Keratinocyte (primary cell): ENCODE results near the gene ADAMTS2.

Source experiments
- EZH2 ChIP-seq: IDR thresholded peaks from one replicate; pipeline ENCODE4 v1.6.1; 2012; ENCODE audit warnings: inconsistent platforms, mild to moderate bottlenecking, low read length, moderate library complexity
- TF ChIP-seq, protein P1 (sequence below), 3 experiments: IDR thresholded peaks in 1 of 3; conservative IDR thresholded peaks in 1 of 3; optimal IDR thresholded peaks in 1 of 3; 2 replicates in 2 of 3; 3 replicates in 1 of 3; pipeline versions ENCODE3 to v1.5.1; 2011; ENCODE audit warnings: low read length in 3 of 3, mild to moderate bottlenecking in 3 of 3, moderate library complexity in 2 of 3, control low read depth in 1 of 3, inconsistent platforms in 1 of 3; ENCODE audit not compliant: insufficient read depth in 2 of 3; ENCODE audit errors: extremely low read depth in 1 of 3

DNA sequence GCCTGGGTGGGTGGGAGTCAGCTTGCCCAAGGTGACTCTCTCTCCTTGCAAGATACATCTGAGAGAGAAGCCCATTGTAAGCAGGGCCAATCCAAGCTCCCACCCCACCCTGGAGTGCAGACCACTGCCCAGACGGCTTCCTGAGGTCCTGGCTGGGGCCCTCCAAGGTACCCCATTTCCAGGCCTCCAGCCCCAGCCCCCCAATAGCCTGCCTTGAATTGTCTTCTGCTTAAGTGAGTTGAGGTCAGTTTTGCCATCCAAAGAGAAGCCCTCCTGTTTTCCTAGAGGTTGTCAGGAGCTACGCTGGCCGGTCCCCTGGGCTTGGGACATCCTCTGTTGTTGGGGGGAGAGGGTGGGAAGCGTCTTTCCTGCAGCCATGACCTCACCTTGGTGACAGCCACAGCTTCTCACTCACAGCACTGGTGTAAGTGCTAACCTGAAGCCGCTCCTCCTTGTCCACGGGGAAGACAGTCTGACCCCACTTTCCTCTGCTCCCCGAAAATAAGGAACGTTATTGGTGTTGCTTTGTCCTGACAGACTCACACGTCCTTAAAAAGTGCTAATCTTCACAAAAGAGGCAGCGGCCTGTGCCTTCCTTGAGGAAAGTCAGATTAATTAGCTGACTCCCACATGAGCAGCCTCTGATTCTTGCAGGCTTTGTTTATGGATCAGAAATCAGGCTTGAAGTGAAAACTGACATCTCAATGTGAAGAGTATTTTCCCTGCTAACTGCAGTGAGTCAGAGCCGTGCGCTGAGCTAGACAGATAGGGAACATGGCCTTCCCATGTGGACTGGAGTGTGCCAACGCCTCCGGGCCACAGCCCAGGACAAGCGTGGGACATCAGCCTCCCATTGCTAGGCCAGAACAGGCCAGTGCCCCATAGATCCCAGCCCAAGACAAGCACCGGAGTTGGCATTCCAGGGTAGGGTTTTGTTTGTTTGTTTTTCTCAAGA lies 52.3 kb downstream of the ADAMTS2 start:
- TF ChIP-seq, protein P1, sequence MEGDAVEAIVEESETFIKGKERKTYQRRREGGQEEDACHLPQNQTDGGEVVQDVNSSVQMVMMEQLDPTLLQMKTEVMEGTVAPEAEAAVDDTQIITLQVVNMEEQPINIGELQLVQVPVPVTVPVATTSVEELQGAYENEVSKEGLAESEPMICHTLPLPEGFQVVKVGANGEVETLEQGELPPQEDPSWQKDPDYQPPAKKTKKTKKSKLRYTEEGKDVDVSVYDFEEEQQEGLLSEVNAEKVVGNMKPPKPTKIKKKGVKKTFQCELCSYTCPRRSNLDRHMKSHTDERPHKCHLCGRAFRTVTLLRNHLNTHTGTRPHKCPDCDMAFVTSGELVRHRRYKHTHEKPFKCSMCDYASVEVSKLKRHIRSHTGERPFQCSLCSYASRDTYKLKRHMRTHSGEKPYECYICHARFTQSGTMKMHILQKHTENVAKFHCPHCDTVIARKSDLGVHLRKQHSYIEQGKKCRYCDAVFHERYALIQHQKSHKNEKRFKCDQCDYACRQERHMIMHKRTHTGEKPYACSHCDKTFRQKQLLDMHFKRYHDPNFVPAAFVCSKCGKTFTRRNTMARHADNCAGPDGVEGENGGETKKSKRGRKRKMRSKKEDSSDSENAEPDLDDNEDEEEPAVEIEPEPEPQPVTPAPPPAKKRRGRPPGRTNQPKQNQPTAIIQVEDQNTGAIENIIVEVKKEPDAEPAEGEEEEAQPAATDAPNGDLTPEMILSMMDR (optimal IDR thresholded peaks at IDR 0.05 in 1 of 3, IDR thresholded peaks at IDR 0.05 in 1 of 3, conservative IDR thresholded peaks at IDR 0.05 in 1 of 3; ENCODE audit: extremely low read depth in 1 of 3, insufficient read depth in 2 of 3, low read length in 3 of 3) = no peak
- TF ChIP-seq EZH2 = no peak
